WTC11 (cell line): ENCODE results near the gene SART1. TPM values are rescaled to one million over a fixed set of nuclear protein-coding genes. Genes with fewer than 3 reads are reported as not detected.

Experiments used
- ATAC-seq: fragments of 200-7000 bp; cut with Tn5 transposase; 2 replicates; pipeline ENCODE4 v1.10.0; 2021; ENCODE audit warnings: mild to moderate bottlenecking, moderate library complexity
- CTCF ChIA-PET: fragments of 300-600 bp; sonication (Branson Sonifier 250); formaldehyde crosslinking; loops from one replicate; lab custom pipeline; 2021; ENCODE audit warnings: antibody characterized with exemption; lab: Charles Lee
- POLR2A ChIA-PET: fragments of 350-600 bp; sonication (Branson Sonifier 250); formaldehyde crosslinking; loops from one replicate; lab custom pipeline; 2021; ENCODE audit warnings: antibody characterized with exemption; lab: Charles Lee
- DNase-seq: peaks from one replicate; pipeline ENCODE4 v3.0.0; 2021; ENCODE audit warnings: low spot score
- H3K27ac Mint-ChIP-seq: 2 replicates; pipeline ENCODE4 v1.8.0; 2021; ENCODE audit warnings: mixed read lengths
- H3K27me3 Mint-ChIP-seq: 2 replicates; pipeline ENCODE4 v1.8.0; 2021; ENCODE audit warnings: low read depth, mild to moderate bottlenecking, moderate library complexity, mixed read lengths
- H3K36me3 Mint-ChIP-seq: 2 replicates; pipeline ENCODE4 v1.8.0; 2021; ENCODE audit warnings: mixed read lengths
- H3K4me1 Mint-ChIP-seq: 2 replicates; pipeline ENCODE4 v1.8.0; 2022; ENCODE audit warnings: mixed read lengths
- H3K4me3 Mint-ChIP-seq: 2 replicates; pipeline ENCODE4 v1.8.0; 2021; ENCODE audit warnings: mild to moderate bottlenecking, moderate library complexity, mixed read lengths
- H3K9me3 Mint-ChIP-seq: 2 replicates; pipeline ENCODE4 v1.8.0; 2021; ENCODE audit warnings: mixed read lengths
- CBFB ChIP-seq: sonication (generic); formaldehyde crosslinking; IDR thresholded peaks from 2 replicates; pipeline ENCODE4 v1.8.1; 2022; ENCODE audit warnings: mild to moderate bottlenecking, low read depth, missing genetic modification reagents
- CREB1 ChIP-seq: sonication (generic); formaldehyde crosslinking; IDR thresholded peaks from 2 replicates; pipeline ENCODE4 v1.8.0; 2023; ENCODE audit warnings: mild to moderate bottlenecking, missing genetic modification reagents
- EMX1 ChIP-seq: fragments of 250-450 bp; sonication (Bioruptor Pico); IDR thresholded peaks from 2 replicates; pipeline ENCODE4 v1.8.0; 2021; ENCODE audit warnings: mild to moderate bottlenecking
- ETV6 ChIP-seq: sonication (generic); formaldehyde crosslinking; IDR thresholded peaks from 2 replicates; pipeline ENCODE4 v1.8.1; 2022; ENCODE audit warnings: mild to moderate bottlenecking, missing genetic modification reagents
- GTF2I ChIP-seq: fragments of 250-450 bp; sonication (Bioruptor Pico); conservative IDR thresholded peaks from 2 replicates; pipeline ENCODE4 v1.4.0; 2021; ENCODE audit warnings: mild to moderate bottlenecking
- IRF2 ChIP-seq: sonication (generic); formaldehyde crosslinking; IDR thresholded peaks from 2 replicates; pipeline ENCODE4 v1.8.0; 2022; ENCODE audit warnings: low read depth, missing genetic modification reagents, borderline replicate concordance
- MXD4 ChIP-seq: fragments of 250-450 bp; sonication (Bioruptor Pico); IDR thresholded peaks from 2 replicates; pipeline ENCODE4 v1.8.0; 2021; ENCODE audit warnings: mild to moderate bottlenecking, moderate library complexity, borderline replicate concordance
- NR2C2 ChIP-seq: sonication (generic); formaldehyde crosslinking; IDR thresholded peaks from 2 replicates; pipeline ENCODE4 v1.8.0; 2022; ENCODE audit warnings: mild to moderate bottlenecking, missing genetic modification reagents
- PRRX2 ChIP-seq: fragments of 250-450 bp; sonication (Bioruptor Pico); IDR thresholded peaks from 2 replicates; pipeline ENCODE4 v1.8.0; 2021; ENCODE audit warnings: mild to moderate bottlenecking
- RORB ChIP-seq: fragments of 250-450 bp; sonication (Bioruptor Pico); IDR thresholded peaks from 2 replicates; pipeline ENCODE4 v1.9.0; 2021; ENCODE audit warnings: mild to moderate bottlenecking
- SMAD3 ChIP-seq: sonication (generic); formaldehyde crosslinking; IDR thresholded peaks from 2 replicates; pipeline ENCODE4 v1.8.0; 2022; ENCODE audit warnings: missing genetic modification reagents, mild to moderate bottlenecking, borderline replicate concordance
- TEAD1 ChIP-seq: sonication (generic); formaldehyde crosslinking; IDR thresholded peaks from 2 replicates; pipeline ENCODE4 v1.8.0; 2022; ENCODE audit warnings: mild to moderate bottlenecking, missing genetic modification reagents
- TP53 ChIP-seq: sonication (generic); formaldehyde crosslinking; IDR thresholded peaks from 2 replicates; pipeline ENCODE4 v1.8.1; 2023; ENCODE audit warnings: mild to moderate bottlenecking, missing genetic modification reagents
- ZBTB21 ChIP-seq: sonication (generic); formaldehyde crosslinking; IDR thresholded peaks from 2 replicates; pipeline ENCODE4 v1.8.1; 2023; ENCODE audit warnings: mild to moderate bottlenecking, missing genetic modification reagents, borderline replicate concordance
- ZNF121 ChIP-seq: sonication (generic); formaldehyde crosslinking; IDR thresholded peaks from 2 replicates; pipeline ENCODE4 v1.8.0; 2023; ENCODE audit warnings: missing genetic modification reagents
- ZNF232 ChIP-seq: sonication (generic); formaldehyde crosslinking; IDR thresholded peaks from 2 replicates; pipeline ENCODE4 v1.8.0; 2022; ENCODE audit warnings: mild to moderate bottlenecking, missing genetic modification reagents
- ZNF317 ChIP-seq: sonication (generic); formaldehyde crosslinking; IDR thresholded peaks from 2 replicates; pipeline ENCODE4 v1.8.1; 2023; ENCODE audit warnings: low read depth, mild to moderate bottlenecking, moderate library complexity, missing genetic modification reagents, borderline replicate concordance
- total RNA-seq: library from RNA; stranded (reverse); gene quantifications from 3 replicates; pipeline ENCODE4 v1.2.3, GENCODE V29; 2021
- TF ChIP-seq, protein P1 (sequence below): sonication (generic); formaldehyde crosslinking; conservative IDR thresholded peaks from 2 replicates; pipeline ENCODE4 v1.8.1; 2022; ENCODE audit warnings: mild to moderate bottlenecking, missing genetic modification reagents
- TF ChIP-seq, protein P2 (sequence below): sonication (generic); formaldehyde crosslinking; IDR thresholded peaks from 2 replicates; pipeline ENCODE4 v1.8.1; 2022; ENCODE audit warnings: low read depth, mild to moderate bottlenecking, moderate library complexity, missing genetic modification reagents, borderline replicate concordance
- TF ChIP-seq, protein P3 (sequence below): fragments of 250-450 bp; sonication (Bioruptor Pico); conservative IDR thresholded peaks from 2 replicates; pipeline ENCODE4 v1.9.0; 2021; ENCODE audit warnings: mild to moderate bottlenecking
- TF ChIP-seq, protein P4 (sequence below): fragments of 250-450 bp; sonication (Bioruptor Pico); IDR thresholded peaks from 2 replicates; pipeline ENCODE4 v1.8.0; 2021; ENCODE audit warnings: mild to moderate bottlenecking
- TF ChIP-seq, protein P5 (sequence below): sonication (generic); formaldehyde crosslinking; IDR thresholded peaks from 2 replicates; pipeline ENCODE4 v1.8.1; 2023; ENCODE audit warnings: mild to moderate bottlenecking, missing genetic modification reagents, moderate library complexity
- TF ChIP-seq, protein P6 (sequence below): fragments of 250-450 bp; sonication (Bioruptor Pico); IDR thresholded peaks from 2 replicates; pipeline ENCODE4 v1.9.0; 2021; ENCODE audit warnings: mild to moderate bottlenecking

Gene SART1
- total RNA-seq, 1 experiment from 2014 or later = 57.0 TPM

DNA sequence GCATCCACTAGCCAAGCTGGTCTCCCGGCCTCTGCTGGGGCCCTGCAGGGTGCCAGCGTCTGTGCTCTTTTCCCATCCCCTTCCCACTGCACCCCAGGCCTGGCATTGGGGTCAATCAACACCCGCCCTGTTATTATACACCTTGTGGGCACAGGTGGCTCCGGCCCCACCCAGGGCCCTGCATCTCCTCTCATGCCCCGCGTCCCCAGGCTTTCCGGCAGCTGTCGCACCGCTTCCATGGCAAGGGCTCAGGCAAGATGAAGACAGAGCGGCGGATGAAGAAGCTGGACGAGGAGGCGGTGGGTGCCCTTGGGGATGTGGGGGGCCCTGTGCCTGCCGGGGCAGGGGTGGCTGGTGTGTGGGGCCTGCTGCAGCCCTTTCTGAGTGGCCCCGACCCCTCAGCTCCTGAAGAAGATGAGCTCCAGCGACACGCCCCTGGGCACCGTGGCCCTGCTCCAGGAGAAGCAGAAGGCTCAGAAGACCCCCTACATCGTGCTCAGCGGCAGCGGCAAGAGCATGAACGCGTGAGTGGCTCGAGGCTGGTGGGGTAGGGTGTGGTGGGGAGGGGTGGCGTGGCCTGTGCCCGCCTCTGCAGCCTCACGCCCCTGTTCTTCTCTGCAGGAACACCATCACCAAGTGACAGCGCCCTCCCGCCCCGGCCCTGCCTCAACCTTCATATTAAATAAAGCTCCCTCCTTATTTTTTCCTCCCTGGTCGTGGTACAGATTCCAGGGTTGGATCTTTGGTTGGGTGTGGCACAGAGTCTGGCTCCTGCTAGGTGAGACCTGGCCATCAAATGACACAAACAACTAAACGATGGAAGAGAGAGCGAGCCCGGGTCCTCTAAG, 17.1 kb downstream of the SART1 start:
- TF ChIP-seq, protein P1, sequence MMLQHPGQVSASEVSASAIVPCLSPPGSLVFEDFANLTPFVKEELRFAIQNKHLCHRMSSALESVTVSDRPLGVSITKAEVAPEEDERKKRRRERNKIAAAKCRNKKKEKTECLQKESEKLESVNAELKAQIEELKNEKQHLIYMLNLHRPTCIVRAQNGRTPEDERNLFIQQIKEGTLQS = no peak
- TF ChIP-seq, protein P2, sequence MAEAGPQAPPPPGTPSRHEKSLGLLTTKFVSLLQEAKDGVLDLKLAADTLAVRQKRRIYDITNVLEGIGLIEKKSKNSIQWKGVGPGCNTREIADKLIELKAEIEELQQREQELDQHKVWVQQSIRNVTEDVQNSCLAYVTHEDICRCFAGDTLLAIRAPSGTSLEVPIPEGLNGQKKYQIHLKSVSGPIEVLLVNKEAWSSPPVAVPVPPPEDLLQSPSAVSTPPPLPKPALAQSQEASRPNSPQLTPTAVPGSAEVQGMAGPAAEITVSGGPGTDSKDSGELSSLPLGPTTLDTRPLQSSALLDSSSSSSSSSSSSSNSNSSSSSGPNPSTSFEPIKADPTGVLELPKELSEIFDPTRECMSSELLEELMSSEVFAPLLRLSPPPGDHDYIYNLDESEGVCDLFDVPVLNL (CRISPR knock-in tag) = no peak
- TF ChIP-seq TP53 (CRISPR knock-in tag) (no peak), CBFB (CRISPR knock-in tag) (no peak), ZNF121 (CRISPR knock-in tag) (no peak), PRRX2 (CRISPR knock-in tag) (no peak), ZNF232 (CRISPR knock-in tag) (no peak), TEAD1 (no peak), IRF2 (CRISPR knock-in tag) (no peak), ZNF317 (CRISPR knock-in tag) (no peak), NR2C2 (no peak), CREB1 (no peak), MXD4 (CRISPR knock-in tag) (no peak), EMX1 (CRISPR knock-in tag) (no peak), ETV6 (CRISPR knock-in tag) (no peak), RORB (no peak)
- TF ChIP-seq, protein P3, sequence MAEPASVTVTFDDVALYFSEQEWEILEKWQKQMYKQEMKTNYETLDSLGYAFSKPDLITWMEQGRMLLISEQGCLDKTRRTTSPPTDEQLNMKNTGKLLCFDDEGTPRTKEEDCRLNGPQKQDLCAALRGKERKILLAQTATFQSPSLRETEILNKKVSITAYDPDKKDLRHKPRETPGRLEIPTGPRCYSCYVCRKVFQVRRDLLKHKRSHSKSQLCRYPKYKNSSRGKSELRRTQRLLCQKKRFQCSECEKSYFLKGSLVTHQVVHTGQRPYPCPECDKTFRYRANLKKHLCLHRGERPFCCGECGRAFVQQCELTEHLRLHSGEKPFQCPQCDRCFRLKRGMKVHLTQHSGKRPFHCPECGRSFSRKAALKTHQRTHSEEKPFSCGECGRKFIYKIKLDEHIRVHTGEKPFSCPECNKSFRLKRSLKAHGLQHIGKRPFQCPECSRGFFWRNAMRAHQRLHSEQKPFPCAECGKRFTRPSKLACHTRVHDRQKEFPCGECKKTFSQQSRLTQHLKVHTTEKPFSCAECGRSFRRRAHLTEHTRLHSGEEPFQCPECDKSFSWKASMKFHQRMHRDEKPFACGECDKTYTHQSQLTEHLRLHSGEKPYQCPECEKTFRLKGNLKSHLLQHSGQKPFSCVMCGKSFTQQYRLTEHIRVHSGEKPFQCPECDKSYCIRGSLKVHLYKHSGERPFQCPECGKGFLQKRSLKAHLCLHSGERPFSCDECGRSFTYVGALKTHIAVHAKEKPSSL = no peak
- TF ChIP-seq, all 79 proteins: peak for 0
- POLR2A ChIA-PET = no interaction called here
- CTCF ChIA-PET = interaction anchor here (1.3 to 1.8 kb wide), 2 partner anchors 94 to 119 kb away, joined by 3 to 4 read pairs; no protein-coding TSS in a partner anchor

DNA sequence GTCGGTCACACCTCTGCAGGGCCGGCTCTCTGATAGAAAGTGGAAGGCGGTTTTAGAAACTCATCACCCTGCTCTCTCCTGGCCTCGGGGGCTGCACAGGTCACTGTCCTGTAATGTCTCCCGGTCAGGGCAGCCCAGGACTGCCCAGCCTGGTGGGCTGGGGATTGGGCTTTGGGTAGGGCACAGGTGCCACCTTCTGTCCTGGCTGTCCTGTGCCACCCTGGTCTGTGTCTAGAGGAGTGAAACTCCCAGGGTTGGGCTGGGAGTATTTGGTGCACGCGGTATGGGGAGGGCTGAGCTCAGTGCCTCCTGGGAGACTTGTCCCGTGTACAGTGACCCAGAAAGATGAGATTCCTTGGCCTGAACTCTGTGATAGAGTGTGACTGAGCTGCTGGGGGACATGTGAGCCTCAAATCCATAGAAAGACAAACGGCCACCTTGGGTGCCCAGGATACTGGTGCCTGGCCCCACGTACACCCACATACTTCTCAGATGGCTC, 17.8 kb downstream of the SART1 start:
- DNase-seq = no peak
- ChIA-PET POLR2A (no interaction called here), CTCF (interaction anchor here (0.6 to 1.8 kb wide), 4 partner anchors 89 to 120 kb away, joined by 3 to 4 read pairs (median 4); partner anchors contain the start of genes CCDC85B and FIBP)
- Mint-ChIP-seq H3K36me3 (peaks cover 25% of the 10 kb centered on the region), H3K27ac (no peak overlapping the region), H3K4me3 (no peak overlapping the region), H3K27me3 (no peaks in the 10 kb centered on the region), H3K4me1 (no peaks in the 10 kb centered on the region), H3K9me3 (no peaks in the 10 kb centered on the region)
- no peak for ATAC-seq
- TF ChIP-seq, protein P4, sequence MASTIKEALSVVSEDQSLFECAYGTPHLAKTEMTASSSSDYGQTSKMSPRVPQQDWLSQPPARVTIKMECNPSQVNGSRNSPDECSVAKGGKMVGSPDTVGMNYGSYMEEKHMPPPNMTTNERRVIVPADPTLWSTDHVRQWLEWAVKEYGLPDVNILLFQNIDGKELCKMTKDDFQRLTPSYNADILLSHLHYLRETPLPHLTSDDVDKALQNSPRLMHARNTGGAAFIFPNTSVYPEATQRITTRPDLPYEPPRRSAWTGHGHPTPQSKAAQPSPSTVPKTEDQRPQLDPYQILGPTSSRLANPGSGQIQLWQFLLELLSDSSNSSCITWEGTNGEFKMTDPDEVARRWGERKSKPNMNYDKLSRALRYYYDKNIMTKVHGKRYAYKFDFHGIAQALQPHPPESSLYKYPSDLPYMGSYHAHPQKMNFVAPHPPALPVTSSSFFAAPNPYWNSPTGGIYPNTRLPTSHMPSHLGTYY (CRISPR knock-in tag) = no peak
- TF ChIP-seq, protein P3 = no peak
- TF ChIP-seq ETV6 (CRISPR knock-in tag) (no peak), TP53 (CRISPR knock-in tag) (no peak), ZBTB21 (CRISPR knock-in tag) (no peak), GTF2I (no peak), SMAD3 (CRISPR knock-in tag) (no peak)
- TF ChIP-seq, protein P5, sequence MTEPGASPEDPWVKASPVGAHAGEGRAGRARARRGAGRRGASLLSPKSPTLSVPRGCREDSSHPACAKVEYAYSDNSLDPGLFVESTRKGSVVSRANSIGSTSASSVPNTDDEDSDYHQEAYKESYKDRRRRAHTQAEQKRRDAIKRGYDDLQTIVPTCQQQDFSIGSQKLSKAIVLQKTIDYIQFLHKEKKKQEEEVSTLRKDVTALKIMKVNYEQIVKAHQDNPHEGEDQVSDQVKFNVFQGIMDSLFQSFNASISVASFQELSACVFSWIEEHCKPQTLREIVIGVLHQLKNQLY (CRISPR knock-in tag) = no peak
- TF ChIP-seq, protein P6, sequence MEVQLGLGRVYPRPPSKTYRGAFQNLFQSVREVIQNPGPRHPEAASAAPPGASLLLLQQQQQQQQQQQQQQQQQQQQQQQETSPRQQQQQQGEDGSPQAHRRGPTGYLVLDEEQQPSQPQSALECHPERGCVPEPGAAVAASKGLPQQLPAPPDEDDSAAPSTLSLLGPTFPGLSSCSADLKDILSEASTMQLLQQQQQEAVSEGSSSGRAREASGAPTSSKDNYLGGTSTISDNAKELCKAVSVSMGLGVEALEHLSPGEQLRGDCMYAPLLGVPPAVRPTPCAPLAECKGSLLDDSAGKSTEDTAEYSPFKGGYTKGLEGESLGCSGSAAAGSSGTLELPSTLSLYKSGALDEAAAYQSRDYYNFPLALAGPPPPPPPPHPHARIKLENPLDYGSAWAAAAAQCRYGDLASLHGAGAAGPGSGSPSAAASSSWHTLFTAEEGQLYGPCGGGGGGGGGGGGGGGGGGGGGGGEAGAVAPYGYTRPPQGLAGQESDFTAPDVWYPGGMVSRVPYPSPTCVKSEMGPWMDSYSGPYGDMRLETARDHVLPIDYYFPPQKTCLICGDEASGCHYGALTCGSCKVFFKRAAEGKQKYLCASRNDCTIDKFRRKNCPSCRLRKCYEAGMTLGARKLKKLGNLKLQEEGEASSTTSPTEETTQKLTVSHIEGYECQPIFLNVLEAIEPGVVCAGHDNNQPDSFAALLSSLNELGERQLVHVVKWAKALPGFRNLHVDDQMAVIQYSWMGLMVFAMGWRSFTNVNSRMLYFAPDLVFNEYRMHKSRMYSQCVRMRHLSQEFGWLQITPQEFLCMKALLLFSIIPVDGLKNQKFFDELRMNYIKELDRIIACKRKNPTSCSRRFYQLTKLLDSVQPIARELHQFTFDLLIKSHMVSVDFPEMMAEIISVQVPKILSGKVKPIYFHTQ (CRISPR knock-in tag) = no peak

More for the DNA sequence above, 17.1 kb downstream of the SART1 start:
- DNase-seq (no peak), ATAC-seq (no peak)
- Mint-ChIP-seq H3K27ac (no peak overlapping the region), H3K4me3 (no peak overlapping the region), H3K27me3 (no peaks in the 10 kb centered on the region), H3K36me3 (peaks cover 28% of the 10 kb centered on the region), H3K4me1 (no peaks in the 10 kb centered on the region), H3K9me3 (no peaks in the 10 kb centered on the region)
